ENCODE measurements around the gene HCFC2.
"Not testable (repeated sequence)": the region's sequence is repeated elsewhere in the genome, so short reads cannot be mapped to it uniquely, and the experiment has no call there.

HCFC2 gene

DNA sequence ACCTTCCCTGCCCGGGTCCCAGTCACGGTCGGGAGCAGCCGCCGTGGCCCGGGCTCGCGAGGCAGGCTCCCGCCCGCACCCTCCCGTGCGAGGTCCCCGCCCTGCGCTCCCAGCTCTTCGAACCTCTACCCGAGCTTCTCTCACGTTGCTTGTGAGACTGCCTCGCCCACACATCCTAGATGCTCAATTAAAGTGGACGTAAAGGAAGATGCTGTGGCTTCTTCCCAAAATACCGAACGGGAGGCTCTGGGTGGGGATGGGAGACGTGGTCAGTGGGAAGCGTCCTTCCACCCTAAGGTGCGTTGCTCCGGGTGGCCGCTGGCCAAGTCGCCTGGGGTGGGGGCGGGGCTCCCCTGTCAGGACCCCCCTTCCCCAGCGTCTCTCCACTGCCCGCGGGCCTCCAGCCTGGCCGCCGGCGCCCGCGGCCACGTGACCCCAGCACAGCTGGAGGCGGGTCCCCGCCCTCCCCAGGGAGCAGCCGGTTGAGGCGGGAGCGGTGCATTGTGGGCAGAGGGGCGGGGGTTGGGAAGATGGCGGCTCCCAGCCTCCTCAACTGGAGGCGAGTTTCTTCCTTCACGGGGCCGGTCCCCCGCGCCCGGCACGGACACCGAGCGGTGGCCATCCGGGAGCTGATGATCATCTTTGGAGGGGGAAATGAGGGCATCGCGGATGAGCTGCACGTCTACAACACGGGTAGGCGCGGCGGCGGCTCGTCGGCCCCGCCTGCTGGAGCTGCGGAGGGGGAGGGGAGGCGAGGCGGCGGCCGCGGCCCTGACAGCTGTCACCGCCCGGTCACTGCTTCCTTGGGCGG is at the start of gene HCFC2:
Gene HCFC2, plus strand, starts transcription at position 501 of the 811 bp plus-strand sequence. Its CDS starts 30 bp downstream, at position 531.
- DNase-seq (ENCODE audit: low spot score): peak; percentile 90

DNA sequence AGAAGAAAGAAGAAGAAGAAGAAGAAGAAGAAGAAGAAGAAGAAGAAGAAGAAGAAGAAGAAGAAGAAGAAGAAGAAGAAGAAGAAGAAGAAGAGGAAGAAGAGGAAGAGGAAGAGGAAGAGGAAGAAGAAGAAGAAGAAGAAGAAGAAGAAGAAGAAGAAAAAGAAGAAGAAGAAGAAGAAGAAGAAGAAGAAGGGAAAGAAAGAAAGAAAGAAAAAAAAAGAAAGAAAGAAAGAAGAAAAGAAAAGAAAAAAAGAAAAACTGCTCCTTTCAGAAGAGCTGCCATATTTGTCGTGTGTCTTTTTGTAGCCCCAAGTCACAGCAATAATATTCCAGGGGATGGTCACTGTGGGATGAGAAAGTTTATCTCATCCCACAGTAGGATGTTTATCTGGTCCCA is 42.5 kb upstream of the HCFC2 start:
- not testable (repeated sequence) for DNase-seq (ENCODE audit: low spot score)

DNA sequence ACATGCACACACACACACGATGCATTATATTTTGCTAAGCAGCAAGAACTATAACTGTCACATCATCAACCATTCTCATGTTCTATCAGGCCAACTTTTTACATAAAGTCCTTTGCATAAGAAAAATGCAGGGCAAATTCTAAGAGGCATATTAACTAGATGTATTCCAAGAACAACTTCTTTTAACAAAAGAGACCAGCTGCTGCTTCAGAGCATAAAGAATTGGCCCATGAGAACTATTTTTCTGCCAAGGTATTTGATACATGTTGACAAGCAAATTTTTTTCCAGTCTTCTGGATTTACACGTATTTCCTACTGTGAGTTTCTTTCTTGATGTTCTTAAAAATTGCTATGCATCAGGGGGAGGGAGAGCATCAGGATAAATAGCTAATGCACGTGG is 41.5 kb upstream of the HCFC2 start:
- DNase-seq (ENCODE audit: low spot score): no peak

DNA sequence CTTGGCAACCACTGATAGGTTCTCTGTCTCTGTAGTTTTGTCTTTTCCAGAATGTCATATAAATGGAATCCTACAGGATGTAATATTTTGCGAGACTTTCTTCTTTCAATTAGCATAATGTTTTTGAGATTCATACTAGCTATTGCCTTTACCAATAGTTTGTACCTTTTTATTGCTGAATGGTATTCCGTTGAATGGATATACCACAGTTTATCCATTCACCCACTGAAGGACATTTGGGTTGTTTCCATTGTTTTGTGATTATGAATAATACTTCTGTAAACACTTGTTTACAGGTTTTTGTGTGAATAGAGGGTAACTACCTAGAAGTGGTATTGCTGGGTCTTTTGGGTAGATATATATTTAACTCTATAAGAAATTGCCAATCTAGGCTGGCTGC is 40.6 kb upstream of the HCFC2 start:
- no peak for DNase-seq (ENCODE audit: low spot score)

DNA sequence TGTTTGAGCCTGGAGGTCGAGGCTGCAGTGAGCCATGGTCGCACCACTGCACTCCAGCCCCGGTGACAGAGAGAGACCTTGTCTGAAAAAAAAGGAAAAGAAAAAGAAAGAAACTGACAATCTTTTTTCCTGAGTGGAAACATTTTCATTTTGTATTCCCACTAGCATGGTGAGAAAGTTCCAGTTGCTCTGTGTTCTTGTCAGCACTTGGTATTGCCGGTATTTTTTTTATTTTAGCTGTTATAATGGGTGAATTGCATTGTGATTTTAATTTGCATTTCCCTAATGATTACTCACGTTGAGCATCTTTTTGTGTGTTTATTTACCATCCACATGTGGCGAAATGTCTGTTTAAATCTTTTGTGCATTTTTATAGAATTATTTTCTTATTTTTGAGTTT is 40.0 kb upstream of the HCFC2 start:
- no peak for DNase-seq (ENCODE audit: low spot score)

DNA sequence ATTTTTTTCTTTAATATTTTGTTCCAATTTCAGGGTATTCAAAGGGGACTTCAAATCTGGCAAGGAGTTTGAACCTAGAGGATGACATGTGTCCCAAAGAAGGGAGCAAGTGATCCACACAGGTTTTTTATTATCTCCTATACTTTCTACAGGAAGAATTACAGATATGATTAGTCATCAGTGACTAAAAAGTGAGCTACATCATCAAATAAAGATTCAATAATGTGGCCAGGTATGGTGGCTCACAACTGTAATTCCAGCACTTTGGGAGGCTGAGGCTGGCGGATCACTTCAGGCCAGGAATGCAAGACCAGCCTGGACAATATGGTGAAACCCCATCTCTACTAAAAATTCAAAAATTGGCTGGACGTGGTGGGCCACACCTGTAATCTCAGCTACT is 38.6 kb upstream of the HCFC2 start:
- no peak for DNase-seq (ENCODE audit: low spot score)

DNA sequence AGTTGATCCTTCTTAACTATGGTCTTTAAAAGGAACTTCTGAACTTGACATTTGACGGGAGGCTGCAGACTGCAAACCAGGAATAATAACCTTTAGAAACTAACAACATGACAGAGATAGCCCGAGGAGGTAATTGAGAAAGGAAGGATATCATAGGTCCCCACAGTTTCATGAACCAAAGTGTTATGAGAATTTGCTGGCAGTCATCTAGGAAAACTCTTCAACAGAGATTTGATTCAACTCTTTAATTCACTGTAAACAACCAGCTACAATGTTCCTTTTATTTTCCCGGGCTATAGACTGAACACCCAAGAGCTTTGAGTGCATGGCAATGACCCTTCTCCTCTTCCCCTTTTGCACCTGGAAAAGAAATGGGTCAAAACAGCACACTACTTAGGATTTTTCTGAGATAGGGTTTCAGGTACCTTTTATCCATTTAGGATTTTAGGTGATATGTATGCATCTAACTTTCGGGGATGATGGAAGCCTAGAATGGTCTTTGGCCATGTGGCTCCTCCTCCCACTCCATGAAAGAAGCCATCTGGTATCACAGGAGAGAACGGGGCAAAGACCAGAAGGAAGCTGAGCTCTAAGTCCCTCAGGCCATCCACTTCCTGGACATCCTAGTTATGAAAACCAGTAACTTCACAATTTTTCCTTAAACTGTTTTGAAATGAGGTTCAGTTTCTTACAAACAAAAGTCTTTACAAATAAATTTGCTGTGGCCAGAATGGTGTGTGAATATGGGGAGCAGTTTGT is 37.3 kb upstream of the HCFC2 start:
- no peak for DNase-seq (ENCODE audit: low spot score)

DNA sequence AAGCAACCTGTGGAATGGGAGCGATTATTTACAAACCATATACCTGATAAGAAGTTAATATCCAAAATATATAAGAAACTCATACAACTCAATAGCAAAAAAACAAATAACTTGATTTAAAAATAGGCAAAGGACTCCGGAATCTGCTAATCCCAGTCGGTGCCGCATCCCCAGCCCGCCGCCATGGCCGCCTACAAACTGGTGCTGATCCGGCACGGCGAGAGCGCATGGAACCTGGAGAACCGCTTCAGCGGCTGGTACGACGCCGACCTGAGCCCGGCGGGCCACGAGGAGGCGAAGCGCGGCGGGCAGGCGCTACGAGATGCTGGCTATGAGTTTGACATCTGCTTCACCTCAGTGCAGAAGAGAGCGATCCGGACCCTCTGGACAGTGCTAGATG is 33.7 kb upstream of the HCFC2 start:
- not testable (repeated sequence) for DNase-seq (ENCODE audit: low spot score)

DNA sequence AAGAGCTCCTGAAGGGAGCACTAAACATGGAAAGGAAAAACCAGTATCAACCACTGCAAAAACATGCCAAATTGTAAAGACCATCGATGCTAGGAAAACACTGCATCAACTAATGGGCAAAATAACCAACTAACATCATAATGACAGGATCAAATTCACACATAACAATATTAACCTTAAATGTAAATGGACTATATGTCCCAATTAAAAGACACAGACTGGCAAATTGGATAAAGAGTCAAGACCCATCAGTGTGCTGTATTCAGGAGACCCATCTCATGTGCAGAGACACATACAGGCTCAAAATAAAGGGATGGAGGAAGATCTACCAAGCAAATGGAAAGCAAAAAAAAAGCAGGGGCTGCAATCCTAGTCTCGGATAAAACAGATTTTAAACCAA is 28.2 kb upstream of the HCFC2 start:
- not testable (repeated sequence) for DNase-seq (ENCODE audit: low spot score)

DNA sequence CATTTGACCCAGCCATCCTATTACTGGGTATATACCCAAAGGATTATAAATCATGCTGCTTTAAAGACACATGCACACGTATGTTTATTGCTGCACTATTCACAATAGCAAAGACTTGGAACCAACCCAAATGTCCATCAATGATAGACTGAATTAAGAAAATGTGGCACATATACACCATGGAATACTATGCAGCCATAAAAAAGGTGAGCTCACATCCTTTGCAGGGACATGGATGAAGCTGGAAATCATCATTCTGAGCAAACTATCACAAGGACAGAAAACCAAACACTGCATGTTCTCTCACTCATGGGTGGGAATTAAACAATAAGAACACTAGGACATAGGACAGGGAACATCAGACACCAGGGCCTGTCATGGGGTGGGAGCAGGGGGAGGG is 24.6 kb upstream of the HCFC2 start:
- DNase-seq (ENCODE audit: low spot score): not testable (repeated sequence)

DNA sequence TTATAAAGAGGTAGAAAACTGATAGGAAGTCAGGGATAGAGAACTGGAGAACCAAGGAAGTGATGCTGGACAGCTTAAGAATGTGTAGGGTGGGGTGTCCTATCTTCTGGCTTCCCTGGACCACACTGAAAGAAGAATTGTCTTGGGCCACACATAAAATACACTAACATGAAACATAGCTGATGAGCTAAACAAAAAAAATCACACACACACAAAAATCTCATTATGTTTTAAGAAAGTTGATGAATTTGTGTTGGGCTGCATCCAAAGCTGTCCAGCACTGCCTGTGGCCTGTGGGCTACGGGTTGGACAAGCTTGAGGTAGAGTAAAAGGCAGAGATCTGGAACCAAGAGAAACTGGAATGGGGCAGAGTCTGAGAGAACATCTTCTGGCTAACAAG is 21.8 kb upstream of the HCFC2 start:
- DNase-seq (ENCODE audit: low spot score): no peak

DNA sequence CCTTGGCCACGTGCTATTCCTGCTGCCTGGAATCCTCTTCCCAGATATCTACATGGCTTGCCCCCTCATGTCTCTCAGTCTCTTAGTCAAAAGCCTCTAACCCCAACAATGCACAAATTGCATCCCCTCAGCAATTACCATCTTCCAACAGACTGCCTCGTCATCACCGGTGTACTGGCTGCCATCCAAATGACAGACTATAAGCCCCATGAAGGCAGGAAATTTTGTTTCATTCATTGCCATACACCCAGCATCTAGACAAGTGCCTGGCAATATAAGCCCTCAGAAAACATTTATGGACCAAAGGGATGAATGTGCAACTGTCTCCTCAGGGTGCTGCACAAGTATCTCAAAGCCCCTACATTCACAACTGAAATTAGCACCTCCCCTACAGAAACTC is 20.2 kb upstream of the HCFC2 start:
- DNase-seq (ENCODE audit: low spot score): no peak

DNA sequence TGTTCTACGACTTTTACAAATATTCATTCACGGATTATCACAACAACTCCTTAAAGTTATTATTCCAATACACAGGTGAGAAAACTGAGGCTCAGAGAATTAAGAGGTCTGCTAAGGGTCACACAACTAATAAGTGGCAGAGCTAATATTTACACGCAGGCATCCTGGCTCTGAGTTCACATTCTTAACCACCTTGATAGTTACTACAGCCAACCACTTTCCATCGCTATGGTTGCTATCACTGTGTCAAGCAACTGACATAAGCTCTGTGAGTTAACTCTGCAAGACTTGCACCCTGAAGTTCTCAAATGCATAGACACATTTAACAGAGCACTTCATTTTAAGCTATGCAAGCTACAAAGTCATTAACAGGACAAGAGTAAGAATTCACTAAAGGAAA is 18.0 kb upstream of the HCFC2 start:
- no peak for DNase-seq (ENCODE audit: low spot score)

DNA sequence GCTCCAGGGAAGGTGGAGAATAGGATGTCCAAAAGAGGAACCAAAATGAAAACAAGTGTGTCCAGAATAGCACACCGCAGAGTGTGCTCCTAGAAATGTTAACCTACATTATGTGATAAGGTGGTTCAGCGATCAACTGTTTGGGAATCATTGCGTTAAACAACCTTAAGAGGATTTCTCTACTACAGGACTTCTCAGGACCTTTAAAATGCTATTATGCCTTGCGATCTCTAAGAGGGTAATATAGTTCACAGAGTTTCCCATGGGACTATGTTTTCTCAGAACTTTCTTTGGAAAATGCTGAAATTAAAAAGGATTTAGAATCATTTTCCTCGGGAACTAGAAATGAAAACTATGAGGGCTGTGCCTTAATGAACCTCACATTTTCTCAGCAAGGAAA is 16.2 kb upstream of the HCFC2 start:
- DNase-seq (ENCODE audit: low spot score): no peak

DNA sequence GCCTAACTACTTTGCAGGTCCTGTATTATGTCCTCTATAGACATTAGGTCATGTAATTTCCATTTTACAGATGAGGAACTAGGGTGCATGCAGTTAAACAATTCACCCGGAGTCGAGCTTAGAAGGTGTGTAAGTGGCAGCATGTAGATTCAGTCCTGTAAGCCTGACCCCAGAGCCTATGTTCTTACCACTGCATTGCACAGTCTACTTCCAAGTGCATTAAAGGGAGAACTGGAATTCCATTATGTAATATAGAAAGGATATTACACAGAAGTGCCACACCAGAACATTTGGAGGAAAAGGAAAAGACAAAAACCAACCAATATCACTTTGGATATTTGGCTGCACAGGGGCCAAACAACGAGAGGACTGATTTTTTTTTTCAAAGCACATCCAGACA is 15.5 kb upstream of the HCFC2 start:
- DNase-seq (ENCODE audit: low spot score): no peak

DNA sequence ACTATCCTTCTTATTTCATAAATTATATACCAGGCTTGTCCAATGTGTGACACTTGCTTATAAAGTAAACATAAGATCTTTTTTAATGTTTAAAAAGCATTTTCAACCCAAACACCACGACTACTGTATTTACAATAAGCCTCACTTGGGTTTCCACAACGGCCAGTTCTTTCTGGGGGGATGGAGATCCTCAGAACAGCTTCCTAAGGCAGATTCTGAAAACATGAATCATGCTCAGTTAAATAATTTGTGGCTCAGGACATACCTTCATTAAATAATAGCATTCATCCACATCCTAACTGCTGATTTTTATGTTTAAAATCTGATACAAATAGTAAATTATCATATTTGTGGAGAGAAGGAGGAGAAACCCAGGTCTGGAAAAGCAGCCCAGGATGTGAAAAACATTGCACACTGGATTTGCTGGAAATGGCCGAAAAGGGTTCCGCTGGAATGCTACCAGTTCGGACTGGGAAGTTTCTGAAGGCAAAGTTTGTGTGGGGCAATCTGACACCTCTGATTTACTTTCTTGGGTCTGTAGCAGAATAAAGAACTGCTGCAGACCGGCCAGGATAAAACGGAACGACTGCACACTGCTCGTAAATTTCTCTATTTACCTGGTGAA is 14.9 kb upstream of the HCFC2 start:
- no peak for DNase-seq (ENCODE audit: low spot score)

DNA sequence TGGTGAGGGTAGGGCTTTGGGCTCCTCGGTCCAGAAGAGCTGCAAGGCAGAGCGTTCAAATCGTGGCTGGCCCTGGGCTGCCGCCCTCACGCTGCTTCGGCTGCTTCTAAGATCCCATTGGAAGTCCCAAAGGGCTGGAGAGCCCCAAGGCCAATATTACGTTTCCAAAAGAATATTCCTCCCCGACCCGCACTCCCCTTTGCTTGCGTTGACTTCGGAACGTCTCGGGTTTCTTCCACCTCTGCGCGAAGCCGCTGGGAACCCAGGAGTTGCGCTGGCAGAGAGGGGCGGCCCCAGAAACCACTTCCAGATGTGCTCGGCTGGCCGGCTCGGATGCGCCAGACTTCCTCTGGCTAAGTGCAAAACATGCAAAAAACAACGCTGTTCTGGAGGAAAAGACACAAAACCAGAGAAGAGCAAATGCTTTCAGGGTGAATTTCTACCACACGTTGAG is 14.4 kb upstream of the HCFC2 start, which contains the start of gene GLT8D2:
Gene GLT8D2, minus strand, starts transcription at position 285 of the 454 bp plus-strand sequence. CDS start 30,539 bp downstream, outside the sequence.
- DNase-seq (ENCODE audit: low spot score): no peak

DNA sequence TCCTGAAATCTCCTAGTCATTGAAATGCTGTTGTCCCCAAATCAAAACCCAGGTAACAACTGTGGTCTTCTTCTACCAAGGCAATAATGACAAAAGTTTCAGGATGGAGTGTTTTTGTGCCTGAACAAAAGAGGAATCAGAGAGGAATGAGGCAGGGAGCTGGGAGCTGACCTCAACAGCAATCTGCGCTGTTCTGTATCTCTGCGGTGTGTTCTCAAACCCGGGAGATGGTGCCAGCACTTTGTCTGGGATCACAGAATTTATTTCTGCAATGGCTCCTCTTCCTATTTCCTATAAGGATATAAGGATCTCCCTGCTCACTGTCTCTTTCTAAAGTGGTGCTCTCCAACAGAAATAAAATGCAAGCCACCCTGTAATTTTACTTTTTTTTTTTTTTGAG is 13.9 kb upstream of the HCFC2 start:
- no peak for DNase-seq (ENCODE audit: low spot score)

DNA sequence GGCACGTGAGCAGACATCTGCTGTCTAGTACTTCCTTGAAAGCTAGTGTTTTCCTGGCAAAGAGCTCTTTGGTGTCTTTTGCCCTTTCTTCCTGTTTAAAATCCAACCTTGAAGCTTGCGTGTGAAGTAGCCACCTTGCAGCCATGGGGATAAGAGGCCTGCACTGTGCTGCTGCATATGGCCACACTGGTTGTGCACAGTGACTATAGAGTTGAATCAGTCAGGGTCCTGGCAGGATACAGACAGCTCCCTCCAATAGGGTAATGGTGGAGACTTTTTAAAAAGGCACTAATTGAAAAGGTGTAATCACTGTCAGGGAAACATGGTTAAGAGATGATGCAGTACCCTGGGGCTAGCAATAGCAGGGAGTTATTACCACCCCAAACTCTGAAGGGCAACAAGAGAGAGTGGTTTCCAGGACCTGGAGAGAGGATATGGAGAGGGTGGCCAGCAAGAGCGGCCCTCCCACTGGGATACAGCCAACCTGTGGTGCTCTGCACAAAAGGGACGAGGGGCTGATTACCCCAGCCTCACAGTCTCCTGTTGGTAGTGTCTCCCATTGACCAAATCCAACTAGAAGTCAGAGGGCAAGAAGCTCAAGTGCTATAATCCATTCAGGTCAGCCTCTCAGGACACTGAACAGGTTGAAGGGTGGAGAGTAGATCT is 9.5 kb upstream of the HCFC2 start:
- DNase-seq (ENCODE audit: low spot score): no peak

DNA sequence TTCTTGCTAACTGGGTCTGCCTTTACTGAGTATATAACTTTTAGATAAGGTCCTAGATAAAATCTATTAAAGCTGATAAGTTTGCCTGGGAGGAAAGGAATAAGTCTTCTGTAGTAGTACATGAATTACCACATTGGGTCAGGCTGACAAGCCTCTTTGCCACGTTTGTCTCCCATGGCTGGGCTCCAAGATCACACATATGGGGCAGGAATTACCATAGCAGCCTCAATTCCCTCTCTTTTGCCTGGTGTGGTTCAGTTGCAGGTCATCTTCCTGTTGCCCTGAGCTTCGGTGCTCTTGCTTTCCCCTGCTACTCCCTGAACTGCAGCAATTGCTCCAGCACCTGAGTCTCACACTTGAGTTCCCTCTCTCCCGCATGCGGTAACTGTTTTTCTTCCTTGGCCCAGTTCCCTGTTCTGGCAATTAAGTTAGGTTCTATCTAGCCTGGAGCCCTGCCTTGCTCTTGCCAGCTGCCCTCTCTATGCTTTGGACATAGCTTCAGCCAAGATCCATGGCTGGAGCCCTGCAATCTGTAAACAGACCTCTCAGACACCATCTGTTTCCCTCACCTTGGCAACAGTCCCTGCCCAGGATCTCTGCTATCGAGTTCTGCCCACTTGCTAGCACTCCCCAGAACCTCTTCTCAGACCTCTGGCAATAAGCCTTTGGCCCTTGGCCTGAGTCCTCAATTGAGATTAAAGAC is 8.5 kb upstream of the HCFC2 start:
- no peak for DNase-seq (ENCODE audit: low spot score)

DNA sequence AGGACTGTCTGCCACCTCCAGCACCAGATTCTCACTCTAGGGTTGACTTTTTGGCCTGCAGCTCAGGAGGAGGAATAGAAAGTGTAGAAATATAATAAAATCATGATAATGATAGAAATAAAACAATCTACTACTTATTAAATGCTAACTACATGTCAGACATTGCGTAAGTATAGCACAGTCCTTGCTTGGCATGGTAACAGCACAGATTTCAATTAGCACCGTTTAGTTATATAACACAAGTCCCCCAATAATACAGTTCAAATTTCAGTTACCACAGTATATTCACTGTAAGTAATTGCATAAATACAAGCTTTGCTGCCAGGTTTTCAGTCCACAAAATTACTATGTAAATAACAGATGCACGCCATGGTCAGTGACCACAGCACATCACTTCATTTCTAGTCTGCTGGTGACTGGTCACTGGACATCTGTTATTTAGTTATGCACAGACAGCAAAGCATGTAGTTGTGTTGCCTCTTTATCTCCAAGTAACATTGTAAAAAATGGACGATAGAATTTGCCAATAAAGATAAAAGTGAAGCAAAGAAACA is 7.8 kb upstream of the HCFC2 start:
- no peak for DNase-seq (ENCODE audit: low spot score)

Measured in hematopoietic multipotent progenitor cell treated with erythropoietin and hydrocortisone succinate and interleukin-3 and kit ligand, for 17 days (in vitro differentiated cells).